ENCODE results near the gene SLC25A41. TPM values are rescaled to one million over a fixed set of nuclear protein-coding genes. Genes with fewer than 3 reads are reported as not detected.

The SLC25A41 gene
- total and polyA plus RNA-seq, 11 donors, result 0.17 to 1.4 (median 0.50) TPM; not detected in 2

DNA sequence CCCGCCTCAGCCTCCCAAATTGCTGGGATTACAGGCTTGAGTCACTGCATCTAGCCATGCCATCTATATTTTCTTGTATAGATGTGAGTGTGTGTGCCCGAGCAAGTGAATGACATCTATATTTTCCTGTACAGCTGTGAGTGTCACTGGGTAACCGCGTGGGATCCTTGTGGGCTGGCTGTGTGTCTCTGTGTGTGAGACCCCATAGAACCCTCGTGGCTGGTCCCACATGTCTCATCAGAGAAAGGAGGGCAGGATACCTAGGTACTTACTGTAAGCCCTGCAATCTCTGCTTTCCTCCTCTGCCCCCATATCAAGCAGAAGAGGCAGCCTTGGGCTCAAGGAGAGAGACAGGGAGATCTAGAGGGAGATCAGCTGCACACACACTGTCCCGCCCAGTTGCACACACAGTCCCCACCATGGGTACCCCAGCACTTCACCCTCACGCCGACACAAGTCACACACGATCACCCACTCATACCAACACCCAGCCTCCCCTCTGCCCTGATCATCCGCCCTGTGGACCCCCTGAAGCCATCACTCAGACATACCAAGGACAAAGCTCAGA, 47.4 kb upstream of the SLC25A41 start:
- ATAC-seq (peak in 1 of 4 donors; percentile 20), DNase-seq (no peak)
- Histone ChIP-seq H3K27ac (peak overlapping the region in 1 of 12 donors; percentile 88), H3K4me3 (peak overlapping the region in 8 of 12 donors; percentile 10 to 68 (median 34)), H3K36me3 (peaks cover 0 to 10% (median 0%) of the 10 kb centered on the region in 9 donors), H3K9me3 (no peaks in the 10 kb centered on the region), H3K4me1 (peaks cover 0 to 12% (median 0%) of the 10 kb centered on the region in 12 donors), H3K27me3 (peaks cover 7 to 46% (median 14%) of the 10 kb centered on the region in 9 donors)
- intact Hi-C loops (cut with DNase I), result no loop called here
- 74 to 81% (median 78%) methylated on average over 10 of the region's 10 CpGs for WGBS, 4 donors
- no peak for TF ChIP-seq POLR2A (IDR thresholded peaks at IDR 0.05)
- TF ChIP-seq, protein P1, sequence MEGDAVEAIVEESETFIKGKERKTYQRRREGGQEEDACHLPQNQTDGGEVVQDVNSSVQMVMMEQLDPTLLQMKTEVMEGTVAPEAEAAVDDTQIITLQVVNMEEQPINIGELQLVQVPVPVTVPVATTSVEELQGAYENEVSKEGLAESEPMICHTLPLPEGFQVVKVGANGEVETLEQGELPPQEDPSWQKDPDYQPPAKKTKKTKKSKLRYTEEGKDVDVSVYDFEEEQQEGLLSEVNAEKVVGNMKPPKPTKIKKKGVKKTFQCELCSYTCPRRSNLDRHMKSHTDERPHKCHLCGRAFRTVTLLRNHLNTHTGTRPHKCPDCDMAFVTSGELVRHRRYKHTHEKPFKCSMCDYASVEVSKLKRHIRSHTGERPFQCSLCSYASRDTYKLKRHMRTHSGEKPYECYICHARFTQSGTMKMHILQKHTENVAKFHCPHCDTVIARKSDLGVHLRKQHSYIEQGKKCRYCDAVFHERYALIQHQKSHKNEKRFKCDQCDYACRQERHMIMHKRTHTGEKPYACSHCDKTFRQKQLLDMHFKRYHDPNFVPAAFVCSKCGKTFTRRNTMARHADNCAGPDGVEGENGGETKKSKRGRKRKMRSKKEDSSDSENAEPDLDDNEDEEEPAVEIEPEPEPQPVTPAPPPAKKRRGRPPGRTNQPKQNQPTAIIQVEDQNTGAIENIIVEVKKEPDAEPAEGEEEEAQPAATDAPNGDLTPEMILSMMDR (IDR thresholded peaks at IDR 0.05), result no peak

DNA sequence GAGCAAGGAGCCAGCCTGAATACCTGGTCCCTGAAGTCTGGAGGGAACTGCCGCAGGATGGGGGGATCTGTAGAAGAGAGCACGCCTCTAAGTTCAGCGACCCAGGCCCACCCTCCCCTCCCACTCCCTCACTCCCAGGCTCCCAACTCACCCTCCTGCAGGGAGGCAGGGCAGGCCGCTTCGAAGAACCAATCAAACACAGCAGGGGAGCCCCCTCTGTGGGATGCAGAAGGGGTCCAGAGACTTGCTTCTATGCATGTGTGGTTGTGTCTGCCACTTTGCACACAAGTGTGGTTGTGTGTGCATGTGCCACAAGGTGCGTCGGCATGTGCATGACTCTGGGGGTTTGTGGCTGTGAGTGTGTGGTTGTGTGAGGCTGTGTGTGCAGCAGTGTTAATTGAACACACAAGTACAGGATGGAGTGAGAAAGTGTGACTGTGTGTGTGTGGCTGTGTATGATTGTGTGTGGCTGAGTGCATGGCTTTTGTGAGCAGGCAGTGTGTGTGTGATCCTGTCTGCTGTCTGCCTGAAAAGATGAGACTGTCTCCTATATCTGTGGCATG, 46.4 kb upstream of the SLC25A41 start:
- Histone ChIP-seq H3K9me3 (no peaks in the 10 kb centered on the region), H3K27ac (no peak overlapping the region), H3K36me3 (peaks cover 0 to 18% (median 0%) of the 10 kb centered on the region in 9 donors), H3K4me1 (peaks cover 0 to 18% (median 3%) of the 10 kb centered on the region in 12 donors), H3K4me3 (no peak overlapping the region), H3K27me3 (peaks cover 17 to 56% (median 25%) of the 10 kb centered on the region in 9 donors)
- TF ChIP-seq, protein P1 (IDR thresholded peaks at IDR 0.05), result no peak
- TF ChIP-seq POLR2A (IDR thresholded peaks at IDR 0.05), result no peak
- WGBS, 4 donors, result 50 to 83% (median 57%) methylated on average over 5 to 7 of the region's 7 CpGs
- ATAC-seq (no peak), DNase-seq (no peak)
- intact Hi-C loops (cut with DNase I), result no loop called here

DNA sequence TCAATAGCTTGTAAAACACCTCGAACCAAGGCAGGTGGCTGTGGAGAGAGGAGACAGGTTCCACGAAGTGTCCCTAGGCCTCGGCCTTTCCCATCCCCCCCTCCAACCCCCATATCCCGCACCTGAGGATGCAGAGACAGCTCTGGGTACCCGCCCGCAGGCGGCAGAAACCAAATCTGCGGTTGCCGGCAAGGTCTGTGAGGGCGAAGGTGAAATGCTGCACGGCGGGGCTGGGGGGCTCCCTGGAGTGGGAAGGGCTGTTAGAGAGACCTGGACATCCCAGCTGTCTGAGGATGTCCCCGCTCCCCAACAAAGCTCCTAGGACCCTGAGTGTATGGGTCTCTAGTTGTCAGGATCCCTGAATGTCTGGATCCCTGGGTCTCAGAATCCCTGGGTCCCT, 45.3 kb upstream of the SLC25A41 start:
- no peak for TF ChIP-seq POLR2A (IDR thresholded peaks at IDR 0.05)
- TF ChIP-seq, protein P1 (IDR thresholded peaks at IDR 0.05), result no peak
- Histone ChIP-seq H3K9me3 (no peaks in the 10 kb centered on the region), H3K4me1 (peaks cover 0 to 18% (median 3%) of the 10 kb centered on the region in 12 donors), H3K27ac (no peak overlapping the region), H3K4me3 (no peak overlapping the region), H3K36me3 (peaks cover 0 to 26% (median 0%) of the 10 kb centered on the region in 9 donors), H3K27me3 (peaks cover 18 to 57% (median 27%) of the 10 kb centered on the region in 9 donors)
- 79 to 93% (median 80%) methylated on average over 2 to 13 of the region's 13 CpGs for whole genome bisulfite sequencing, 4 donors
- ATAC-seq (no peak), DNase-seq (no peak)
- intact Hi-C loops (cut with DNase I), result no loop called here

DNA sequence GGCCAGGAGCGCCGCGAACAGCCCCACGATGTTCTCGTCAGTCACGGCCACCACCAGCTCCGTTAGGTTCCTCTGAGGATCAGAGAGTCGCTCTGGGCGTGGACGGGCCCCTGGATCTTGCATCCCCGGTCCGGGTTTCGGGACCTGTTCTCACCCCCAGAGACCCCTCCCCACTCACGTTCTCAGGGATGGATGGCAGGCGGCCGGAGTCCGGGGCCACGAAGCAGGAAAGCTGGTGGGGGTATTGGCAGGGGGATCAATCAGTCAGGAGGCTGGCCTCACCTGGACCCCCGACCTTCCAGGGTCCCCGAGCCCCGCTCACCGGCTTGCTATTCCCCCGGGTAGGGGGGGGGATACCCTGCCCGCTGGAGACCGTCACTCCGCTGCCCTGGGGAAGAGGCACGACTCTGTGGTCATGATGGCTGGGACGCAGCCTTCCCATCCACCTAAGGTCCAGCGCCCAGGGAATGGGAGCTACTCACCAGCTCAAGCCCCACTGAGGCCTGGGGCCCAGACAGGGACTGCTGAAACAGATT, 43.4 kb upstream of the SLC25A41 start:
- WGBS, 4 donors, result 12 to 60% (median 18%) methylated on average over 1 to 29 of the region's 29 CpGs
- H3K4me1 ChIP-seq, result peaks cover 0 to 18% (median 3%) of the 10 kb centered on the region in 12 donors
- ATAC-seq, result no peak
- H3K4me3 ChIP-seq, result peak overlapping the region in 3 of 12 donors; percentile 8 to 24 (median 14)
- H3K36me3 ChIP-seq, result peaks cover 0 to 26% (median 0%) of the 10 kb centered on the region in 9 donors
- H3K27ac ChIP-seq, result no peak overlapping the region
- no peak for TF ChIP-seq POLR2A (IDR thresholded peaks at IDR 0.05)
- TF ChIP-seq, protein P1 (IDR thresholded peaks at IDR 0.05), result no peak
- DNase-seq, result no peak
- H3K9me3 ChIP-seq, result no peaks in the 10 kb centered on the region
- peaks cover 18 to 51% (median 27%) of the 10 kb centered on the region in 9 donors for H3K27me3 ChIP-seq
- intact Hi-C loops (cut with DNase I), result no loop called here
